Coronary artery (tissue), 2 donors: ENCODE measurements around the gene KCNK2.

ENCODE experiments used
- DNase-seq: peaks from one replicate; pipeline ENCODE4 v3.0.0-alpha.2; 2017; ENCODE audit warnings: low spot score
- H3K27ac ChIP-seq, 2 donors: fragments of 200-600 bp; sonication (generic); one replicate each; pipeline ENCODE4 v1.5.1; 2016 to 2019
- H3K4me3 ChIP-seq: fragments of 200-600 bp; sonication (generic); 2 replicates; pipeline ENCODE4 v1.5.1; 2016; ENCODE audit warnings: mild to moderate bottlenecking, moderate library complexity
- TF ChIP-seq, protein P1 (sequence below): fragments of 200-600 bp; sonication (generic); IDR thresholded peaks from one replicate; pipeline ENCODE4 v1.5.1; 2019; ENCODE audit warnings: antibody characterized with exemption

The KCNK2 gene

DNA sequence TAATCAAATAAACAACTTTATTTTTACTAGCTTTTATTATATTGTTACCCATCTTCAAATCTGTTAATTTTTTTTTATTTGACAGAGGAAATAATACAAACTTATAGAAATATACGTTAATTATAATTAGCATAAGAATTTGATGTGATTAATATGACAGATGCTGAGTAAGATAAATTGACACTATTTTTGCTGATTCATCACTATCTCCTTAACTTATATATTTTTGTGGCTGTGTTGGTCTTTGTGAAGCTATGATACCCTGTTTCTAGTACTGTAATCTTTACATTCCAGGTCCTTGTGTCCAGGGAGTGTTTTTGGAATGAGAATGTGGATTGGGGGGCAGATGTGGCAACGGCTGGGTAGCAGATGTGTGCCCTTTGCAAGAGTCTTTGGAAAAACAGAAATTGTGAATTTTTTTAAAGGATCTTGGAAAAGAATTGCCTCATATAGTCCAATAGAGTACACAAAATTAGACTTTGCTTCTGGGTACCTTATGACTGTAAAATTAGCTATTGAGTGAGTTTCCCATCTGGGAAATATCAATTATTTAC lies 102.6 kb downstream of the KCNK2 start:
- Histone ChIP-seq H3K27ac (no peak overlapping the region), H3K4me3 (no peak overlapping the region)
- TF ChIP-seq, protein P1, sequence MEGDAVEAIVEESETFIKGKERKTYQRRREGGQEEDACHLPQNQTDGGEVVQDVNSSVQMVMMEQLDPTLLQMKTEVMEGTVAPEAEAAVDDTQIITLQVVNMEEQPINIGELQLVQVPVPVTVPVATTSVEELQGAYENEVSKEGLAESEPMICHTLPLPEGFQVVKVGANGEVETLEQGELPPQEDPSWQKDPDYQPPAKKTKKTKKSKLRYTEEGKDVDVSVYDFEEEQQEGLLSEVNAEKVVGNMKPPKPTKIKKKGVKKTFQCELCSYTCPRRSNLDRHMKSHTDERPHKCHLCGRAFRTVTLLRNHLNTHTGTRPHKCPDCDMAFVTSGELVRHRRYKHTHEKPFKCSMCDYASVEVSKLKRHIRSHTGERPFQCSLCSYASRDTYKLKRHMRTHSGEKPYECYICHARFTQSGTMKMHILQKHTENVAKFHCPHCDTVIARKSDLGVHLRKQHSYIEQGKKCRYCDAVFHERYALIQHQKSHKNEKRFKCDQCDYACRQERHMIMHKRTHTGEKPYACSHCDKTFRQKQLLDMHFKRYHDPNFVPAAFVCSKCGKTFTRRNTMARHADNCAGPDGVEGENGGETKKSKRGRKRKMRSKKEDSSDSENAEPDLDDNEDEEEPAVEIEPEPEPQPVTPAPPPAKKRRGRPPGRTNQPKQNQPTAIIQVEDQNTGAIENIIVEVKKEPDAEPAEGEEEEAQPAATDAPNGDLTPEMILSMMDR = no peak
- DNase-seq = no peak

DNA sequence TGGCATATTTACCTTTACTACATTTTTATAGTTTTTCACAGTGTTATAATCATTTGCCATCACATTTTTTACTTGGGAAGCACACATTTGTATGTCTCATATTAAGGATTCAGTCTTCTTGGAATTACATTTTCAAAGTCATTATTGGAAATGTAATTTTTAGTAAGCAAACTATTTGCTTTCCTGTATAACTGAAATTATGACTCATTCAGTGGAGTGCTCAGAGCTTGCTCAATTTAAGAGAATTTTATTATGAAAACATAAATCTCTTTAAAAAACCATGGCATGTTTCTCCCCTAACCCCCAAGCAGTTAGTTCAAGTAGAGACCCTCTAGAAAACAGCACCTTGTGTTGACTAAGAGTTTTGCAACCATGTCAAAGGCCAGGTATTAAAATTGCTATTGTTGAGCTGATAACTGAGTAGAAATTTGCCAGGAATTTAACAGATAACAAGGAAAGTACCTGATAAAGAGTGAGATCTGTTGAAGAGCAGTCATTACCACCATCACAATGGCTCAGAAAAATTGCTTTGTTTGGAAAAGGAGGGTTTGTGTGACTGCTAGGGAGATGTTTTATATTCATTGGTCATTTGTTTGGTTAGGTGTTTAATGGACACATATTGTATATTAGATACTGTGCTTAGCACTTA lies 105.9 kb downstream of the KCNK2 start:
- H3K27ac ChIP-seq = no peak overlapping the region
- TF ChIP-seq, protein P1 = no peak
- no peak for DNase-seq
- no peak overlapping the region for H3K4me3 ChIP-seq

DNA sequence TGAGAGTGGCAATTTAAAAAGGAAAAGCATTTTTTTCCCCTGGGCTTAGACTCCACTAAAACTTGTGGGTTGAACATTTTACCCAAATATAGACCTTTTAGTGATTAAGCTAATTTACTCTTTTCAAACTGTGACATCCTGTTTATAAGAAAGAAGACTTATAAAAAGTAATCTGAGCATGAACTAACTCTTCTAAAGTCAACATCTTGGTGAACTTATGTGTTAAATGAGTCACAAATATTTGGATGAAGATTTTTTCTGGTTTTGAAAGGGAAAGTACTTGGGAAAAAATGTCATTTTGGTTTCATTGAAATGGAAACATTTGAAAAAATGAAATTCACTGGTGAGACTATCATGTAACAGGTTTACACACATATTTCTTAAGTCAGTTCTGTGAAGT lies 109.8 kb downstream of the KCNK2 start:
- Histone ChIP-seq H3K4me3 (no peak overlapping the region), H3K27ac (no peak overlapping the region)
- TF ChIP-seq, protein P1 = no peak
- no peak for DNase-seq

DNA sequence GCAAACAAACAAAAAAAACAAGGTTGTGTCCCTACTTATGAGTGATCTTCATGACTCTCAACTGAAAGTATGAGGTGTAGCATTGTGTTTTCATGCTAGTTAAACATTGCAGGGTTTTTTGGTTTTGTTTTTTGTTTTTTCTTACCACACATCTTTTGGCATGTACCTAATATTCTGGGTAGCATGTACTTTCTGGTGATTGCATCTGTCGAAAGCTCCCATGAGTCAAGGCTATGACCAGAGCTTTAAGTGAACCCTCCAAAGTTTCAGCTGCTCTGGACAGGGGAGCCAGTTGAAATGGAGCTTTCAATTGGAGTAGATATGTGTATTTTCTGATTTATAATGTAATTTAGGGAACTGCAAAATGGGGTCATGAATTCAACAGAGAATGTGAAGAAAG lies 115.5 kb downstream of the KCNK2 start:
- TF ChIP-seq, protein P1 = no peak
- no peak overlapping the region for H3K27ac ChIP-seq
- no peak for DNase-seq
- no peak overlapping the region for H3K4me3 ChIP-seq

DNA sequence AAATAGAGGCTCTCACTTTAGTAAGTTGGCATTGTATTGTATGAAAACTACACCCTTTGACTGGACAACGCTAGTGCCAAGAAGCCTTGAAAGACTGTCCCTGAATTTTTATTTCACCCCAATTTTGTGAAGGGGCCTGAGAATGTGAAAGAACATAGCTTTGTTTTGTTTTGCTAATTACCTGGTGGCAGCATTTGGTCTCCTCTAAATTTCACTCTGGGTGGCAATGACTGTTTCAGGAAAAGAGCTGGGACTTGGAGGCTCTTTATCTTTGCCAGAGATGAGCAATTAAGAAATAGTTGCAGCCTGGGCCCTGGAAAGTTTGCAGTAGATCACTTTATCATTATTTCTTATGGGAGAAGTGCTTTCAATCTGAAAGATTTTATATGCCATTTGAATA lies 117.6 kb downstream of the KCNK2 start:
- Histone ChIP-seq H3K27ac (no peak overlapping the region), H3K4me3 (no peak overlapping the region)
- no peak for DNase-seq
- TF ChIP-seq, protein P1 = no peak

DNA sequence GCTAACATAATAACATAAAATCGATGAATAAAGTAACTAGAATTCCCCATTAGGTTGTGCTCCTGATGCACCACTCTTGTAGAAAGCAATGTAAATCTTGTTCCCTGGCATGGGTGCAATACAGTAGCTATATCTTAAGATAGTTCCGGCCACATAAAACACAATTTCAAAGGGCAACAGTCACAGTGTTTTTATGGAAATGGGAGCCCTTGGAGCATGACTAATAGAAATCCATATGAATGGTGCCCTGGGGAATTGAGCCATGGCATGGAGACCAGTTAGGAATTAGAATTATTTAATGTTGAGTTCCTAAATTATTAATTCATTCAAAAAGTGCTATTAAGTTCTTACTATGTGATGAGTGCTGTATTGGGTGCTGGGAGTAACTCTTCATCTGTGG lies 118.7 kb downstream of the KCNK2 start:
- no peak for DNase-seq
- no peak overlapping the region for H3K4me3 ChIP-seq
- H3K27ac ChIP-seq = no peak overlapping the region
- TF ChIP-seq, protein P1 = no peak

DNA sequence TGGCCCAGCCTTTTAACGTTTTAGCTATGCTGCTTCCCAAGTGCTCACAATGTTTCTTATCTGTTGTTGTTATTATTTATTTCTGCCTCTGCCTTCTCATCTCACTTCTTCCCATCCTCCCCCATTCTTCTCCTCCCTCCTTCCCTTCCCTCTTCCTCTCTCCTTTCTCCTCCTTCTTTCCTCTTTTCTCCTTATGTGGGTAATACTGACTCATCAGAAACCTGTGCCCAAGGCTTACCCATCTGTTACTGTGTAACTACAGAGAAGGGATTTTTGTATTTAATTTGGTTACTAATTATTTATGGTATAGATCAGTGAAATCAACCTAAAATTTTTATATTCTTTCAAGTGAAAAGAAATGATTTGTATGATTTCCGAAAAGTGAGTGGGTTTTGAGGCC lies 120.3 kb downstream of the KCNK2 start:
- TF ChIP-seq, protein P1 = no peak
- DNase-seq = no peak
- Histone ChIP-seq H3K4me3 (no peak overlapping the region), H3K27ac (no peak overlapping the region)
